ENCODE data around the gene DOCK1. TPM values are rescaled to one million over a fixed set of nuclear protein-coding genes. Genes with fewer than 3 reads are reported as not detected.

The DOCK1 gene
- total RNA-seq, 1 donor from 2014 or later, result 74.8 TPM

- peaks cover 52% of the 10 kb centered on the region for H3K27me3 Mint-ChIP-seq (ENCODE audit: low read depth)
- no peaks in the 10 kb centered on the region for H3K36me3 Mint-ChIP-seq
- no peak overlapping the region for H3K27ac Mint-ChIP-seq
- no peak overlapping the region for H3K4me3 Mint-ChIP-seq
- no peak for TF ChIP-seq CTCF (IDR thresholded peaks at IDR 0.05; ENCODE audit: unreplicated experiment)
- no peaks in the 10 kb centered on the region for H3K4me1 Mint-ChIP-seq
- no peaks in the 10 kb centered on the region for H3K9me3 Mint-ChIP-seq
- DNase-seq (ENCODE audit: low spot score in 2 of 2, unreplicated experiment in 2 of 2), result no peak
Observed at GRCh38 chr10:127498087-127498486, 592.9 kb downstream of the DOCK1 start.

GRCh38 chr10:127500127-127500526 lies 594.9 kb downstream of the DOCK1 start:
- Mint-ChIP-seq H3K4me3 (no peak overlapping the region), H3K9me3 (no peaks in the 10 kb centered on the region), H3K4me1 (no peaks in the 10 kb centered on the region), H3K27ac (no peak overlapping the region), H3K36me3 (no peaks in the 10 kb centered on the region), H3K27me3 (ENCODE audit: low read depth) (peaks cover 51% of the 10 kb centered on the region)
- no peak for DNase-seq (ENCODE audit: low spot score in 2 of 2, unreplicated experiment in 2 of 2)
- TF ChIP-seq CTCF (IDR thresholded peaks at IDR 0.05; ENCODE audit: unreplicated experiment), result no peak

Other genes starting within 250 kb of the DOCK1 start
- not detected in 3 replicates for gene C10orf90, start 234.7 kb upstream of the DOCK1 start, total RNA-seq

Measured in mesothelial cell of epicardium (in vitro differentiated cells).